Measurements from ENCODE around the gene AGO3. TPM values are rescaled to one million over a fixed set of nuclear protein-coding genes. Genes with fewer than 3 reads are reported as not detected.

Gene AGO3
- total RNA-seq, 4 donors from 2014 or later: 21.2 to 48.5 (median 31.6) TPM

DNA sequence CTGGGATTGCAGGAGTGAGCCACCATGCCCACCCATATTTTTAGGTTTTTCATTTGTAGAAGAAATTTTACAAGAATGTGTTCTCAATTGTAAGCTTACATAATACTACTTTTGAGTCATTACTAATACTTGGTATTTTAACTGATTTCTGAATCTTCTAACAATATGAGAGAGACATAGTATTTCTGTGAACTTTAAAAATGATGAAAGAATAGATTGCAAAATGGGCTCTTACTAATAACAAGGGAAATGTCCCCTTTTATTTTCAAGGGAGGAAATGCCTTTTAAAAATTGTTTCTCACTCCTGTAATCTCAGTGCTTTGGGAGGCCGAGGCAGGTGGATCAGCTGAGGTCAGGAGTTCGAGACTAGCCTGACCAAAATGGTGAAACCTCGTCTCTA is 5.9 kb downstream of the AGO3 start:
- Histone ChIP-seq H3K27ac (no peak overlapping the region), H3K4me1 (peaks cover 9 to 20% of the 10 kb centered on the region in 2 donors), H3K27me3 (no peaks in the 10 kb centered on the region), H3K9me3 (no peaks in the 10 kb centered on the region), H3K4me3 (replicated peaks in 1 of 3) (no peak overlapping the region), H3K36me3 (no peaks in the 10 kb centered on the region)
- 97 to 99% methylated on average over 3 of the region's 3 CpGs for WGBS, 2 donors
- no peak for DNase-seq
- intact Hi-C loops (cut with DNase I): no loop called here
- no peak for TF ChIP-seq POLR2A (IDR thresholded peaks at IDR 0.05)
- TF ChIP-seq, protein P1, sequence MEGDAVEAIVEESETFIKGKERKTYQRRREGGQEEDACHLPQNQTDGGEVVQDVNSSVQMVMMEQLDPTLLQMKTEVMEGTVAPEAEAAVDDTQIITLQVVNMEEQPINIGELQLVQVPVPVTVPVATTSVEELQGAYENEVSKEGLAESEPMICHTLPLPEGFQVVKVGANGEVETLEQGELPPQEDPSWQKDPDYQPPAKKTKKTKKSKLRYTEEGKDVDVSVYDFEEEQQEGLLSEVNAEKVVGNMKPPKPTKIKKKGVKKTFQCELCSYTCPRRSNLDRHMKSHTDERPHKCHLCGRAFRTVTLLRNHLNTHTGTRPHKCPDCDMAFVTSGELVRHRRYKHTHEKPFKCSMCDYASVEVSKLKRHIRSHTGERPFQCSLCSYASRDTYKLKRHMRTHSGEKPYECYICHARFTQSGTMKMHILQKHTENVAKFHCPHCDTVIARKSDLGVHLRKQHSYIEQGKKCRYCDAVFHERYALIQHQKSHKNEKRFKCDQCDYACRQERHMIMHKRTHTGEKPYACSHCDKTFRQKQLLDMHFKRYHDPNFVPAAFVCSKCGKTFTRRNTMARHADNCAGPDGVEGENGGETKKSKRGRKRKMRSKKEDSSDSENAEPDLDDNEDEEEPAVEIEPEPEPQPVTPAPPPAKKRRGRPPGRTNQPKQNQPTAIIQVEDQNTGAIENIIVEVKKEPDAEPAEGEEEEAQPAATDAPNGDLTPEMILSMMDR (IDR thresholded peaks at IDR 0.05): no peak

DNA sequence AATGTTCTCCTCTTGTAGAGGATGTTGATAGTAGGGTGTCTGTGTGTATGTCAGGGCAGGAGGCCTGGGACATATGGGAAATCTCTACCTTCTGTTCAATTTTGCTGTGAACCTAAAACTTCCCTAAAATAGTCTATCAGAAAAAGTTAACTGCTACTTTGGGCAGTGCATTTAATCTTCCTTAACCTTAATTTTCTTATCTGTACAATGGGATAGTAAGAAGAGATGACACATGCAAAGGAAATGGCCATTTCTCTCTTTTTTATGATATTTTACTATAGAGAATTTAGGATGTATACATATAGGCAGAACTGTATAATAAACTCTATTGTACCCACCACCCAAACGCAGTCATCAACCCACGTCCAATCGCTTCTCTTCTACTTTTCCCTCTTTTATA is 8.6 kb downstream of the AGO3 start:
- H3K36me3 ChIP-seq: no peaks in the 10 kb centered on the region
- H3K4me3 ChIP-seq (replicated peaks in 1 of 3): no peak overlapping the region
- H3K27ac ChIP-seq: no peak overlapping the region
- H3K27me3 ChIP-seq: no peaks in the 10 kb centered on the region
- H3K4me1 ChIP-seq: peaks cover 0 to 18% of the 10 kb centered on the region in 2 donors
- intact Hi-C loops (cut with DNase I): no loop called here
- 97 to 98% methylated on average over 3 of the region's 3 CpGs for WGBS, 2 donors
- no peaks in the 10 kb centered on the region for H3K9me3 ChIP-seq
- TF ChIP-seq, protein P1 (IDR thresholded peaks at IDR 0.05): no peak
- TF ChIP-seq POLR2A (IDR thresholded peaks at IDR 0.05): no peak
- no peak for DNase-seq

DNA sequence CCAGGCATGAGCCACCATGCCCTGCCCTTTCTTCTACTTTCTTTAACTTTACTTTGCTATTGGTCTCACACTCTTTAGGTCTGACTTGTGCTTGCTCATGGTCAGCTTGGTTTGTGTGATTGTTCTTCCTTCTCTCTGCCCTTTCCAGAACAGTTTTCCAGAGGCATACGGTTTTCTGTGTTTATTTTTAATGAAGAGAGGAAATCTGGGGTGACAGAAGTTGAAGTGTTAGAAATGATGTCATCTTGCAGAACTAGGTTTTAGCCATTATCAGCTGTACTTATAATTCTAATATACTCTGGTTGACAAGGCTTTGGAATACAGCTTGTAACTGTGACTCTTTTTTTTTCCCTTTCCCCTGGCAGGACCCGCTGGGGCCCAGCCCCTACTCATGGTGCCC is 14.4 kb downstream of the AGO3 start:
- no peak for DNase-seq
- no peaks in the 10 kb centered on the region for H3K9me3 ChIP-seq
- H3K4me1 ChIP-seq: peaks cover 13 to 28% of the 10 kb centered on the region in 2 donors
- no peaks in the 10 kb centered on the region for H3K36me3 ChIP-seq
- H3K4me3 ChIP-seq (replicated peaks in 1 of 3): no peak overlapping the region
- H3K27me3 ChIP-seq: no peaks in the 10 kb centered on the region
- 64 to 66% methylated on average over 2 of the region's 2 CpGs for WGBS, 2 donors
- no peak overlapping the region for H3K27ac ChIP-seq
- intact Hi-C loops (cut with DNase I): no loop called here
- TF ChIP-seq, protein P1 (IDR thresholded peaks at IDR 0.05): no peak
- no peak for TF ChIP-seq POLR2A (IDR thresholded peaks at IDR 0.05)

DNA sequence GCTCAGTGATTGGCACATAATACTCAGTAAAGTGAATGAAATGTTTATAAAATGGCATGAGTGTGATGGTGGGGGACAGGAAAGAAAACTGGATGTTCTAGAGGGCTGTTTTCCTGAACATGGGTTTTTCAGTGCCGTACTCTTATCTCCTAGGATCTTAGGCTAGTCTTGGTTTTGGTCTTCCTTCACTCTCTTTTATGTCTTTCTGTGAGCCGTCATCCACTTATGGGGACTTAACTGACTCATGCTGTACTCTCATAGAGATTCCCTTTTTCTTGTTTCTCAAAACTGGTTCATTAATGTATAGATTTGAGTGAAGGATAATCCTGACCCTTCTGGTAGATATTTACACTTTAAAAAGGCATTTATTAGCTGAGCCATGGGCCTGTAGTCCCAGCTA is 16.6 kb downstream of the AGO3 start:
- intact Hi-C loops (cut with DNase I): no loop called here
- Histone ChIP-seq H3K4me3 (replicated peaks in 1 of 3) (no peak overlapping the region), H3K36me3 (no peaks in the 10 kb centered on the region), H3K27me3 (no peaks in the 10 kb centered on the region), H3K4me1 (peaks cover 13 to 18% of the 10 kb centered on the region in 2 donors), H3K9me3 (no peaks in the 10 kb centered on the region), H3K27ac (no peak overlapping the region)
- DNase-seq: no peak
- WGBS, 2 donors: 99% methylated on average over 2 of the region's 2 CpGs
- TF ChIP-seq, protein P1 (IDR thresholded peaks at IDR 0.05): no peak
- no peak for TF ChIP-seq POLR2A (IDR thresholded peaks at IDR 0.05)

DNA sequence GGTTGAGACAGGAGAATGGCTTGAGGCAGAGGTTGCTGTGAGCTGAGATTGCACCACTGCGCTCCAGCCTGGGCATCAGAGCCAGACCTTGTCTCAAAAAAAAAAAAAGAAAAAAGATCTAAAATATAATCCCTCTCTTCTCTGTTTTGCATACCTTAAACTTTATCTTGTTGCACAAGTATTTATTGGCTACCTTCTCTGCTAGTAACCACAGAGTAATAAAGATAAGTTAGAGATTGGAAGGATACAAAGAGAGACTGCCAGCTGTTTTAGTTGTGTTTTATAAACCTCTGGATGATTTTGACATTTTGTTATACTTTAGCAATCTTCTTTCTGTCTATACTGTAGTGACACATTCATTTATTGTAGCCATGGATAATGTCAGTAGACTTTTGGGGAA is 27.7 kb downstream of the AGO3 start:
- no peaks in the 10 kb centered on the region for H3K36me3 ChIP-seq
- H3K9me3 ChIP-seq: no peaks in the 10 kb centered on the region
- intact Hi-C loops (cut with DNase I): no loop called here
- no peaks in the 10 kb centered on the region for H3K4me1 ChIP-seq
- no peak for DNase-seq
- no peak overlapping the region for H3K27ac ChIP-seq
- TF ChIP-seq POLR2A (IDR thresholded peaks at IDR 0.05): no peak
- TF ChIP-seq, protein P1 (IDR thresholded peaks at IDR 0.05): no peak
- H3K4me3 ChIP-seq (replicated peaks in 1 of 3): no peak overlapping the region
- WGBS, 2 donors: 100% methylated on average over 1 of the region's 1 CpG
- H3K27me3 ChIP-seq: no peaks in the 10 kb centered on the region
